GM19328 (cell line): ENCODE data around the gene DLEC1.
A peak's percentile ranks its signal among the peaks of the same experiment; 100 is the strongest.
"Not testable (repeated sequence)": the region's sequence is repeated elsewhere in the genome, so short reads cannot be mapped to it uniquely, and the experiment has no call there.

Experiments used
- ATAC-seq: cut with Tn5 transposase; IDR thresholded peaks from one replicate; pipeline ENCODE4 v1.9.1; 2021; ENCODE audit warnings: mild to moderate bottlenecking, moderate library complexity; ENCODE audit not compliant: unreplicated experiment

DLEC1 gene

DNA sequence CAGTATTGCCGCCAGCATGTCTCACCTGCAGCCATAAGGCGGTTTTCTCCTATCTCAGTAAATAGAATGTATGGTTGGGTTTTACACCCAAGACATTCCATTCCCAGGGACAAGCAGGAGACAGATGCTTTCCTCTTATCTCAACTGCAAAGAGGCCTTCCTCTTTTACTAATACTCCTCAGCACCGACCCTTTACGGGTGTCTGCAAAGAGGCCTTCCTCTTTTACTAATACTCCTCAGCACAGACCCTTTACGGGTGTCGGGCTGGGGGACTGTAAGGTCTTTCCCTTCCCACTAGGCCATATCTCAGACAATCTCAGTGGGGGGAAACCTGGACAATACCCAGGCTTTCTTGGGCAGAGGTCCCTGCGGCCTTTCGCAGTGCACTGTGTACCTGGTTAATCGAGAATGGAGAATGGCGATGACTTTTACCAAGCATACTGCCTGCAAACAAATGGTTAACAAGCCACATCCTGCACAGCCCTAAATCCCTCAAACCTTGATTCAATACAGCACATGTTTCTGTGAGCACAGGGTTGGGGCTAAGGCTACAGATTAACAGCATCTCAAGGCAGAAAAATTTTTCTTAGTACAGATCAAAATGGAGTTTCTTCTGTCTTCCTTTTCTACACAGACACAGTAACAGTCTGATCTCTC is 96.7 kb downstream of the DLEC1 start:
- not testable (repeated sequence) for ATAC-seq

DNA sequence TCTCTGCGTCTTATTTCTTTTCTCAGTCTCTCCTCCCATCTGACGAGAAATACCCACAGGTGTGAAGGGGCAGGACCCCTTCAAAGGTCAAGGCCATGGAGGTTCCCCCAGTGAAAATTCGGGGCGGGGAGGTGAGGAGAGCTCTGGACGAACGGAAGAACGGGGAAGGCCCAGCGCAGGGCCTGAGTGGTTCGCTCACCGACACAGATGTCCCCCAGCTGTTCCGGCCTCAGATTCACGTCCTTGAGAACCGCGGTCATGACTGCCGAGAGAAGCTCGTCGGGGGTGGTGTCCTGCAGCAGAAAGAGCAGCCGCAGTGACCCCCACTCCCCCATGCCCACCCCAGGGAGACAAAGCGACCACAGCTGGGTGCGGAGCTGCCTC is 97.4 kb downstream of the DLEC1 start:
- ATAC-seq: no peak

DNA sequence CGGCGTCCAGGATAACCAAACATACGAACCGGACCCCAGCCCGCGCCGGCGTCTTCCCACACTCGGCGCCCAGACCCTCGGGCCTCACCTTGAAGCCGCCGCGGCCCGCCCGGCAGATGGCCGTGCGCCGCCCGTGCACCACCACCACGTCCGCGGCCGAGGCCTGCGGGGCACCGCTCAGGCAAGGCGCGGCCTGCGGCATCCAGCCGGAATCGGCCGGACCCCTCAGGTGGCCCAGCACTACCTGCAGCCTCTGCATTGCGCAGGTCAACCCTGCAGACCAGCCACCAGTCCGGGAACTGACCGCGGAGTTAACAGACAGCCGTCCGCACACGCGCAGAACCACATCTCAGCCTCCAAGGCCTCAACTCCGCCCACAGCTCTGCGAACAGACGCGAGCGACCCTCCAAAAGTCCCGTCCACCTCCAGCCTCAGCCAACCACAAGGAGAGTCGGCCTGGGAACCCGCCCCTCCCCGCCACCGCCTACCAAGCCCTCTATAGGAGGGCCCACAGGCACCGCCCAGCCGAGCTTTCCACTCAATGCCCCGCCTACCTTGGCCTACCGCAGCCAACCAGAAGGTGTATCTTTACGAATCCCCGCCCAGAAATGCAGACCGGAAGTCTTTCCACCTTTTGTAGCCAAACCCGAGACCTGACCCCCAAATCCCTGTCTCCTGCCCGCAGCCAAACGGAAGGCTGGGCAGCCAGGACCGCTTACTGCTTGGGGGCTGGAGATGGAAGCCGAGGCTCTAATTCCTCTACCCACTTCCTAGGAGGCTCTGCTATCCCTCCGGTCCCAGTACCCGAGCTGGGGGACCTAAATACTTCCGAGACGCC is 98.0 kb downstream of the DLEC1 start, which contains the start of gene ACAA1:
Gene ACAA1, minus strand, starts transcription at position 351 of the 838 bp plus-strand sequence. Its CDS starts 92 bp downstream, at position 259.
- peak; percentile 92 for ATAC-seq

DNA sequence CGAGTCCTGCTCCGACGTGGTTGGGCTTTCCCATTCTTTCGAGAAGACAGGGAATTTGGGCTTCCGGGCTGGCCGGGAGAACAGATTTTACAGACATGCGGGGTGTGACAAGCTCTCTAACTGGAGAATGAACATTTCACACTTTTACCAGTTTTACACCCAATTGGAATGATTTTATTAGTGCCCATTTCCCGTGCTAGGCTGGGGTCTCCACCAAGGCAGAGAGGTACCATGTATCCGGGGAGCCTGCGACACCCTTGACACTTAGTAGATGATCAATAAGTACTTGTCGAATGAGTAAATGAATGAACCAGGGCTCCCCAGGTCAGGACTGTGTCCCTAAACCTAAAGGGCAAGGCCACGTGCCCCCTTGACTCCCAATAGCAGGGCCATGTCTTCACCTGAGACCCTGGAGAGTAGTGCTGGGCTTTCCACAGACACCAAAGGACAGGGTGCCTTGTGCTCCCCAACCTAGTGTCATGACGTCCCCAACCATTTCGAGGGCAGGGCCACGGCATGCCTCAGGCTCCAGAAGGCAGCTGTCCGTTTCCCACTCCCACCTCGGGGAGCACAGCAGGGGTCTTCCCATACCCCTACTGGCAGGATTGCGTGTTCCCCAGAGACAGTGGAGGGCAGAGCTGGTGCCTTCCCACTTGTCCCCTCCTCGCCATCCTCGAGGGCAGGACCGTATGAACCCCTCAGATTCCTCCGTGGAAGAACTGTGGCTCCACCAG is 98.8 kb downstream of the DLEC1 start:
- no peak for ATAC-seq

DNA sequence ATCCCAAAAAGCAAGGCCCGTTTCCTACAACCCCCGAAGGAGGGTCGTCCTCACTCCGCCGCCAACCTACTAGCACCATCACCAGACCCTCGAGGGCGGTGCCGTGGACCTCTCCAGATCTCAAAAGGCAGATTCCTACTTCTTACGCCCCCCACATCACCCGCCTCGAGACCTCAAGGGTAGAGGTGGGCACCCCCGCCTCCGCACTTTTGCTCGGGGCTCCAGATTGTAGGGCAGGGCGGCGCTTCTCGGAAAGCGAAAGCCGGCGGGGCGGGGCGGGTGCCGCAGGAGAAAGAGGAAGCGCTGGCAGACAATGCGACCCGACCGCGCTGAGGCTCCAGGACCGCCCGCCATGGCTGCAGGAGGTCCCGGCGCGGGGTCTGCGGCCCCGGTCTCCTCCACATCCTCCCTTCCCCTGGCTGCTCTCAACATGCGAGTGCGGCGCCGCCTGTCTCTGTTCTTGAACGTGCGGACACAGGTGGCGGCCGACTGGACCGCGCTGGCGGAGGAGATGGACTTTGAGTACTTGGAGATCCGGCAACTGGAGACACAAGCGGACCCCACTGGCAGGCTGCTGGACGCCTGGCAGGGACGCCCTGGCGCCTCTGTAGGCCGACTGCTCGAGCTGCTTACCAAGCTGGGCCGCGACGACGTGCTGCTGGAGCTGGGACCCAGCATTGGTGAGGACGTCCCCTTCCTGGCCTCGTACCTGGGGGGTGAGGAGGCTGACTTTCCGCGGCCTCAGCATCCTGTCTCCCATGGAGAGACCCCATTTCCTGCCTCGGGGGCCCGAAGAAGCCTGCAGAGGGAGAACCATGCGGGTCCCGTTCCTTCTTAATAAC is 99.6 kb downstream of the DLEC1 start, which contains the start of gene MYD88:
Gene MYD88, plus strand, starts transcription at position 313 of the 842 bp plus-strand sequence. Its CDS starts 40 bp downstream, at position 353.
- ATAC-seq: peak; percentile 39

DNA sequence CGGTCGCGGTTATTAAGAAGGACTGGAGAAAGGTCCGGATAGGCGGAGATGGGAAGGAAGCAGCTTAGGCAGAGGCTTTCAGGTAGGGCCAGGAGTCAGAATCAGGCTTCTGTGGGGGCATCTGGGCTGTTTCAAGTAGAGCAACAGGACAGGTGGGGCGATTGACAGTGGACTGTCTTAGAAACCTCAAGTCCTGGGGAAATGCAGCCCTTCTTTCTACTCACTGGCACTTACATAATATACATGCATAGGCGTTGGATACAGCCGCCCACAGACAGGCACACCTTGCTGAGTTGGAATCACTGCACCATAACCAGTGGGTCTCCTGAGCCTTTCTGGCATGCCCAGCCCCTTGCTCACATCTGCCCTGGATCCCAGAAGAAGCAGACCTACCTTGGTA is 100.2 kb downstream of the DLEC1 start:
- ATAC-seq: no peak

DNA sequence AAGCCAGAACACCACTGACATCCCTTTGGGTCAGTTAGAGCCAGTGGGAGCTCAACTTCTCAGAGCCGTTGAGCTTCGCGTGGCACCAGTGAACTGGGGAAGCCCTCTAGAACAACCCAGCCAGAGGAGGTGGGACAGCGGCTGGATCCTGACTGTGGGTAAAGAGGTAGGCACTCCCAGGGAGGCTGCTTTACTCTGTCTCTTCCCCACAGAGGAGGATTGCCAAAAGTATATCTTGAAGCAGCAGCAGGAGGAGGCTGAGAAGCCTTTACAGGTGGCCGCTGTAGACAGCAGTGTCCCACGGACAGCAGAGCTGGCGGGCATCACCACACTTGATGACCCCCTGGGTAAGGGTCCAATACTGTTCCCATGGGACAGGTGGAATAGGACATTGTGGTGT is 100.6 kb downstream of the DLEC1 start:
- ATAC-seq: no peak

DNA sequence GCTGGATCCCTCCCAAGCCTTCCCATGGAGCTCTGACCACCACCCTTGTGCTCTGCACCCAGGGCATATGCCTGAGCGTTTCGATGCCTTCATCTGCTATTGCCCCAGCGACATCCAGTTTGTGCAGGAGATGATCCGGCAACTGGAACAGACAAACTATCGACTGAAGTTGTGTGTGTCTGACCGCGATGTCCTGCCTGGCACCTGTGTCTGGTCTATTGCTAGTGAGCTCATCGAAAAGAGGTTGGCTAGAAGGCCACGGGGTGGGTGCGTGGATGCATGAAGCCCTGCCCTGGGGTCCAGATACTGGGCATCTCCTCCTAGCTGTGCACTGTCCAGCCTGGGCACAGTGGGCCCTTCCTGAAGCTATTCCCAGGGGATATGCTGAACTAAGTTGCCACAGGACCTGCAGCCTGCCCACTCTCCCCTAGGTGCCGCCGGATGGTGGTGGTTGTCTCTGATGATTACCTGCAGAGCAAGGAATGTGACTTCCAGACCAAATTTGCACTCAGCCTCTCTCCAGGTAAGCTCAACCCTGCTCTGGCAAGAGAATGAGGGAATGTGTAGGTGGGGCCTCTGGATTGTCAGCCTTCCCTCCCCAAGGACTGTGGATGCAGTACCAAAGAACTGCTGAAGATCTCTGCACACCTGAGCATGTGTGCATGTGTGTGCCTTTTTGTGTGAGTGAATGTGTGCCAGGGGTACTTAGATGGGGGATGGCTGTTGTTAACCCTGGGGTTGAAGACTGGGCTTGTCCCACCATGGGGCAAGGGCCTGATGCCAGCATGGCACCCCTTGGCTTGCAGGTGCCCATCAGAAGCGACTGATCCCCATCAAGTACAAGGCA is 101.5 kb downstream of the DLEC1 start:
- no peak for ATAC-seq

DNA sequence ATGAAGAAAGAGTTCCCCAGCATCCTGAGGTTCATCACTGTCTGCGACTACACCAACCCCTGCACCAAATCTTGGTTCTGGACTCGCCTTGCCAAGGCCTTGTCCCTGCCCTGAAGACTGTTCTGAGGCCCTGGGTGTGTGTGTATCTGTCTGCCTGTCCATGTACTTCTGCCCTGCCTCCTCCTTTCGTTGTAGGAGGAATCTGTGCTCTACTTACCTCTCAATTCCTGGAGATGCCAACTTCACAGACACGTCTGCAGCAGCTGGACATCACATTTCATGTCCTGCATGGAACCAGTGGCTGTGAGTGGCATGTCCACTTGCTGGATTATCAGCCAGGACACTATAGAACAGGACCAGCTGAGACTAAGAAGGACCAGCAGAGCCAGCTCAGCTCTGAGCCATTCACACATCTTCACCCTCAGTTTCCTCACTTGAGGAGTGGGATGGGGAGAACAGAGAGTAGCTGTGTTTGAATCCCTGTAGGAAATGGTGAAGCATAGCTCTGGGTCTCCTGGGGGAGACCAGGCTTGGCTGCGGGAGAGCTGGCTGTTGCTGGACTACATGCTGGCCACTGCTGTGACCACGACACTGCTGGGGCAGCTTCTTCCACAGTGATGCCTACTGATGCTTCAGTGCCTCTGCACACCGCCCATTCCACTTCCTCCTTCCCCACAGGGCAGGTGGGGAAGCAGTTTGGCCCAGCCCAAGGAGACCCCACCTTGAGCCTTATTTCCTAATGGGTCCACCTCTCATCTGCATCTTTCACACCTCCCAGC is 102.4 kb downstream of the DLEC1 start:
- no peak for ATAC-seq

DNA sequence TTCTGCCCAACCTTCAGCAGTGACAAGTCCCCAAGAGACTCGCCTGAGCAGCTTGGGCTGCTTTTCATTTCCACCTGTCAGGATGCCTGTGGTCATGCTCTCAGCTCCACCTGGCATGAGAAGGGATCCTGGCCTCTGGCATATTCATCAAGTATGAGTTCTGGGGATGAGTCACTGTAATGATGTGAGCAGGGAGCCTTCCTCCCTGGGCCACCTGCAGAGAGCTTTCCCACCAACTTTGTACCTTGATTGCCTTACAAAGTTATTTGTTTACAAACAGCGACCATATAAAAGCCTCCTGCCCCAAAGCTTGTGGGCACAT is 102.9 kb downstream of the DLEC1 start:
- ATAC-seq: no peak

DNA sequence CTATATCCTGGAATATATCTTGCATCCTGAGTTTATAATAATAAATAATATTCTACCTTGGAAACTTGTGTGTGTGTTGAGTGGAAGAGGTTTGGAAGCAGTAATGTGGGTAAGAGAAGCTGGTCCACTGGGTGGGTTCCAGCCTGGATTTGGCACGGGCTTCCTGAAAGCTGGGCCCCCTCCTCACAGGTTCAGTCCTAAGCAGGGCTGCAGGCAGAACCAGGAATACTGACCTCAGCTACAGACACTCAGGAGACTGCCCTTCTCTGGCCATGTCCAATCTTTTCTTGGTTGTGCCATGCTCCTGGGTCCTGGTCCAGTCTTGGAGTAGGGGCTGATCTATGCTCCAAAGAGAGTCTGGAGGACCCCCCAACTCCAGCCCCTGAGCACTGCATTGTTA is 104.0 kb downstream of the DLEC1 start:
- no peak for ATAC-seq

DNA sequence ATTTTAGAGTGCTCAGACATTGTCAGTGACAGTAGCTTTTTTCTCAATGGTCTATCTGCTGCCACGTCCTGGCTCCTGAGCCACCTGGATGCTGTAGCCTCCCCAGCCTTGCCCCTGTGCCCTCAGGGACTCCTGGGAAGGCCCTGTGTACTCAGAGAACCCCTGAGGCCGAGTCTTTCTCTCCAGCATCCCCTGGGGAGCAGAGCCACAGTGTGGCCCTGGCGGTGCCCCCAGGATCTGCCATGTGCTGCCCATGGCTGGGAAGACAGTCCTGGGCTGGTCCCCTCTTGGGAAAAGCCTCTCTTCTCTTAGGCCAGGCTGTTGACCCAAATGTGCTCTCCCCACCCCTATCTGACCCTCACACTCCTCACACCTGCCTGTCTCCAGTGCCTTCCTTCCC is 104.5 kb downstream of the DLEC1 start:
- ATAC-seq: no peak

DNA sequence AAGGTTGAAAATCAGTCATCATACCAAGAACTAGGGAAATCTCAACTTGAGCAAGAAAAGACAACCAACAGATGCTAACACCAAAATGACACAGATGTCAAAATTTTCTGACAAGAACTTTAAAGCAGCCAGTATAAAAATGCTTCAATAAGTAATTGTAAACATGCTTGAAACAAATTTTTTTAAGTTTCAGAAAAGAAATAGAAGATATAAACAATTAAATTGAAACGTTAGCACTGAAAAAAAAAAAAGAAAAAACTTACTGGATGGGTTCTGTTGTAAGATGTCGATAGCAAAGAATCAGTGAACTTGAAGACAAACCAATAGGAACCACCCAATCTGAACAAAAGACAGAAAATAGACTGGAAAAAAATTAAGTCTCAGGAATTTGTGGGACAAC is 107.5 kb downstream of the DLEC1 start:
- ATAC-seq: no peak

DNA sequence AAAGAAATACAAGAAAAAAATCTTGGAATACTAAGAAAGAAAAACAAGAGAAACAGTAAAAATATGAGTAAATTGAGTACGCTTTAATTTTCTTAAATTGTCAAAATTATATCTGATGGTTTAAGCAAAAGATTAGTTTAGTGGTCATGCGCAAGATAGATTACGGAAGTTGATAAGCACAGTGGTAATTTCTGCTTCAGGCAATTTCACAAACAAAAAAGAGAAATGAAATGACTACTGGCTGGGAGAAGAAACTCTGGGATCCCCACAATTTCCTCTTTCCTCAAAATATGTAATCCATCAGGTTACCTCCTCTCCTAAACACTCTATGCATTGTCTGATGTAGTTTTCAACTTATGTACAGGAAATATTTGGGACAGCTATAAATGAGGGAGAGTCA is 108.4 kb downstream of the DLEC1 start:
- ATAC-seq: no peak

DNA sequence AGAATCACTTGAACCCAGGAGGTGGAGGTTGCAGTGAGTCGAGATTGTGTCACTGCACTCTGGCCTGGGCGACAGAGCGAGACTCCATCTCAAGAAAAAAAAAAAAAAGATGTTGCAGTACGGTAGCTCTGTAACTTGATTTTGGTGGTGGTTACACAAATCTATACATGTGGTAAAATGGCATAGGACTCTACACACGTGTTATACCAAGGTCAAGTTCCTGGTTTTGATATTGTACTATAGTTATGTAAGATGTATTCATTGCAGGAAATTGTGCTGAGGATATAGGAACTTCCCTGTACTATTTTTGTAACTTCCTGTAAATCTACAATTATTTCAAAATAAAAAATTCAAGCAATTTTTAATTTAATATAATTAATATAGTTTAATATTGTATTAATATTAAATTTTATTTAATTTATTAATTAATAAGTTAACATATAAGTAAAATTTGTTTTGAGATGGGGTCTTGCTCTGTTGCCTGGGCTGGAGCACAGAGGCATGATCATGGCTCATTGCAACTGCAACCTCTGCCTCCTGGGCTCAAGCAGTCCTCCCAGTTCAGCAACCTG is 109.4 kb downstream of the DLEC1 start:
- ATAC-seq: no peak

DNA sequence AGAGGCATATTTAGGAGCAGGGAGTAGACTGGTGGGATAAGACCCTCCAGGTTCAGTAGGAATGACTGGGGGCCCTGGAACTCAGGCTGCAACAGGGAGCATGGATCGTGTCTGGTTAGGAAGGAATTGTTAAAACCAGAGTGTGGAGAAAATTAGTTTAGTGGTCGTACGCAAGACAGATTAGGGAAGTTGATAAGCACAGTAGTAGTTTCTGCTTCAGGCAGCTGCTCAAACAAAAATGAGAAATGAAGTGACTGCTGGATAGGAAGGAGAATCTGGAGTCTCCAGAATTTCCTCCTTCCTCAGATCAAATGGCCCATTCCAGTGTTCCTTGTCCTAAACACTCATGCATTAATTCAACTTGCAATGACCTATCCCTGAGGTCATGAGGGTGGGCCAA is 110.7 kb downstream of the DLEC1 start:
- no peak for ATAC-seq

DNA sequence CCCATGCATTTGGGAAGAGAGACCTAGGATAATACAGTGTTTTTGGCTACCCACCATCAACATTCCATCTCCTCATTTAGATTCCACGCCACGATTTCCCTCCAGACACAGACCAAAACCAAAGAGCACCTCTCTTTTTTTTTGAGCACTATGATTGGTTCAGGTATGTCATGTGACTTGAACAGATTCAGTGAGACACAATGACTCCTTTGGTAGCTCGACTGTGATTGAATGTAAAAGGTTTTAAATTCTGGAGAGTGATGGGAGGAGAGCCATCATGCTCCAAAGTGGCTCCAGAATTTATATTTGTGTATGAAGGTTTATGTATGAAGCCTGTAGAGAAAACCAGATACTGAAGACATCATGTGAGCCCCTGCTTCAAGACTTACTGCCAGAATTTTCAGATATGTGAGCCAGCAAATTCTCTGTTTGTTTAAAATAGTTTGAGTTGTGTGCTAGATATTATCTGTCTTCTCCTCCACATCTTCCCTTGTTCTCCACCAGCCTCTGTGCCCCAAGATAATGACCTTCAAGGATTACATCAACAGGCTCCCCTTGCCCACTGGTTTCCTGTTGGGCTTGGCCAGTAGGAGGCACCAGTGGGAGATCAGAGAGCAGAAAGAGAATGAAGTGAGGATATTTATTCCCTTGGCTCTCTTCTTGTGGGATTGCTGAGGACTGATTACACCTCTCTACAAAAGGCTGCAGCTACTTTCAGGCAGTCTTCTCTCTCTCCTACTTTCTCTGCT is 111.9 kb downstream of the DLEC1 start:
- ATAC-seq: no peak

DNA sequence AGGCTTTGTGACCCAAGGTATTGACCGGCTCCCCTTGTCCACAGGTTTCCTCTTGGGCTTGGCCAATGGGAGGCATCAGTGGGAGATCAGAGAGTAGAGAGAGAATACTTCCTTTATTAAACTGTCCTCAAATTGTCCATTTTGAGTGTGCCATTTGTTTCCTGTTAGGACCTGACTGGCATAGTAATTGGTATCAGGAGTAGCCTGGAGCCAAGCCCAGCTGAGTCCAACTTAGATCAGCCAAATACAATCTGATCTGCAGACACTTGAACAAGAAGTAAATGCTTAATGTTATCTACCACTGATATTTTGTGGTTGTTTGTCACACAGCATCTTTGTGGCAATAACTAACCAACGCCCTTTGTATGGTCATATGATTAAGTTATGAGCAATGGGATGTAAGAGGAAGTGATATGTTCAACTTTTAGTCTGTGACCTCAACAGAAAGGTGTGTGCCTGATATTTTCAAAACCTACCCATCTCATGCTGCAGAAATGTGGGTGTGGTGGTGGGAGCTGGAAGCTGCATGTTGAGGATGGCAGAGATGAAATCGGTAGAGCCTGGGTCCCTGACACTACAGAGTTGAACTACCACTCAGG is 112.8 kb downstream of the DLEC1 start:
- no peak for ATAC-seq
